BLaER1 treated with 17β-estradiol and CSF1 and Interleukin-3, amounts not matched to agents 10 nM and 100 nM (cell line): ENCODE data around the gene DICER1.
A peak's percentile ranks its signal among the peaks of the same experiment; 100 is the strongest.

Source experiments
- H3K27ac ChIP-seq, 11 experiments: shearing (Covaris generic); formaldehyde crosslinking; 2 replicates each; pipeline ENCODE4 v1.8.1; 2022
- H3K27me3 ChIP-seq, 11 experiments: shearing (Covaris generic); formaldehyde crosslinking; 2 replicates each; pipeline ENCODE4 v1.8.1; 2022
- H3K36me3 ChIP-seq, 11 experiments: shearing (Covaris generic); formaldehyde crosslinking; 2 replicates each; pipeline ENCODE4 v1.8.1; 2022
- H3K4me1 ChIP-seq, 10 experiments: shearing (Covaris generic); formaldehyde crosslinking; 2 replicates each; pipeline ENCODE4 v1.8.1; 2022
- H3K4me2 ChIP-seq, 11 experiments: shearing (Covaris generic); formaldehyde crosslinking; 2 replicates each; pipeline ENCODE4 v1.8.1; 2022
- H3K4me3 ChIP-seq, 10 experiments: shearing (Covaris generic); formaldehyde crosslinking; 2 replicates each; pipeline ENCODE4 v1.8.1; 2022
- H3K9ac ChIP-seq, 11 experiments: shearing (Covaris generic); formaldehyde crosslinking; 2 replicates each; pipeline ENCODE4 v1.8.1; 2022
- H3K9me3 ChIP-seq, 11 experiments: shearing (Covaris generic); formaldehyde crosslinking; replicated peaks in 1 of 11; 2 replicates each; pipeline ENCODE4 v1.8.1; 2022
- H4K20me1 ChIP-seq, 11 experiments: shearing (Covaris generic); formaldehyde crosslinking; 2 replicates each; pipeline ENCODE4 v1.8.1; 2022
- Cebpa-rat ChIP-seq, 11 experiments: shearing (Covaris generic); IDR thresholded peaks; 2 replicates each; pipeline ENCODE4 v1.8.1; 2022

DICER1 gene

GRCh38 chr14:95163666-95164065 lies 6.3 kb upstream of the DICER1 start:
- H3K9me3 ChIP-seq: peaks cover 15 to 40% (median 34%) of the 10 kb centered on the region in 11 experiments; a peak in 21 of 22 replicates
- H3K9ac ChIP-seq: no peak overlapping the region
- 0 out of 22 replicates have a peak, but pooled peaks cover 0 to 4% (median 0%) of the 10 kb centered on the region in 11 experiments for H3K36me3 ChIP-seq
- H3K4me2 ChIP-seq: peak overlapping the region in 4 of 11 experiments; percentile 45 to 86 (median 71); a peak in 8 of 22 replicates
- no peaks in the 10 kb centered on the region for H4K20me1 ChIP-seq
- no peaks in the 10 kb centered on the region for H3K27me3 ChIP-seq
- no peak overlapping the region for H3K4me3 ChIP-seq
- H3K27ac ChIP-seq: no peak overlapping the region; a peak in 1 of 22 replicates
- TF ChIP-seq Cebpa-rat (IDR thresholded peaks at IDR 0.05): no peak
- peaks cover 2 to 34% (median 14%) of the 10 kb centered on the region in 10 experiments; a peak in 19 of 20 replicates for H3K4me1 ChIP-seq

- no peaks in the 10 kb centered on the region for H4K20me1 ChIP-seq
- no peak for TF ChIP-seq Cebpa-rat (IDR thresholded peaks at IDR 0.05)
- 0 out of 22 replicates have a peak, but pooled peaks cover 0 to 4% (median 0%) of the 10 kb centered on the region in 11 experiments for H3K36me3 ChIP-seq
- H3K4me3 ChIP-seq: no peak overlapping the region
- peak overlapping the region in 2 of 11 experiments; percentile 1 to 30; a peak in 3 of 22 replicates for H3K27ac ChIP-seq
- peaks cover 15 to 38% (median 34%) of the 10 kb centered on the region in 11 experiments; a peak in 21 of 22 replicates for H3K9me3 ChIP-seq
- H3K4me2 ChIP-seq: peak overlapping the region in 4 of 11 experiments; percentile 45 to 86 (median 71); a peak in 8 of 22 replicates
- peaks cover 7 to 39% (median 20%) of the 10 kb centered on the region in 10 experiments for H3K4me1 ChIP-seq
- 0 out of 22 replicates have a peak overlapping the region, but pooled peaks of 1 of the 11 experiments have one; percentile 1 for H3K9ac ChIP-seq
- H3K27me3 ChIP-seq: no peaks in the 10 kb centered on the region
These were observed 5.8 kb upstream of the DICER1 start for GRCh38 chr14:95163132-95163531.

GRCh38 chr14:95162641-95163040 lies 5.3 kb upstream of the DICER1 start:
- H3K27me3 ChIP-seq: no peaks in the 10 kb centered on the region
- TF ChIP-seq Cebpa-rat (IDR thresholded peaks at IDR 0.05): no peak

GRCh38 chr14:95157048-95157326 lies 342 bp downstream of the DICER1 start:
- Histone ChIP-seq H3K4me3 (peak overlapping the region; percentile 80 to 97 (median 88)), H3K9ac (peak overlapping the region; percentile 94 to 100 (median 97)), H3K4me1 (peaks cover 34 to 53% (median 48%) of the 10 kb centered on the region in 10 experiments), H3K9me3 (no peaks in the 10 kb centered on the region), H3K27me3 (no peaks in the 10 kb centered on the region), H3K4me2 (peak overlapping the region; percentile 82 to 97 (median 87)), H4K20me1 (peaks cover 0 to 37% (median 22%) of the 10 kb centered on the region in 11 experiments; a peak in 11 of 22 replicates), H3K36me3 (peaks cover 0 to 7% (median 0%) of the 10 kb centered on the region in 11 experiments; a peak in 7 of 22 replicates), H3K27ac (peak overlapping the region; percentile 93 to 100 (median 97))
- no peak for TF ChIP-seq Cebpa-rat (IDR thresholded peaks at IDR 0.05)

More at GRCh38 chr14:95162641-95163040, 5.3 kb upstream of the DICER1 start:
- Histone ChIP-seq H3K9me3 (peaks cover 15 to 35% (median 29%) of the 10 kb centered on the region in 11 experiments; a peak in 21 of 22 replicates), H3K27ac (peak overlapping the region in 2 of 11 experiments; percentile 1 to 30; a peak in 2 of 22 replicates), H3K4me2 (peak overlapping the region in 4 of 11 experiments; percentile 45 to 86 (median 71); a peak in 8 of 22 replicates), H3K9ac (peak overlapping the region in 2 of 11 experiments; percentile 1 to 18; a peak in 1 of 22 replicates), H3K4me1 (peaks cover 9 to 41% (median 21%) of the 10 kb centered on the region in 10 experiments), H4K20me1 (no peaks in the 10 kb centered on the region), H3K36me3 (0 out of 22 replicates have a peak, but pooled peaks cover 0 to 4% (median 0%) of the 10 kb centered on the region in 11 experiments), H3K4me3 (no peak overlapping the region)

- Histone ChIP-seq H3K4me3 (peak overlapping the region; percentile 80 to 97 (median 88)), H3K27me3 (no peaks in the 10 kb centered on the region), H3K4me2 (peak overlapping the region; percentile 82 to 97 (median 87)), H3K27ac (peak overlapping the region; percentile 93 to 100 (median 97)), H3K9ac (peak overlapping the region; percentile 94 to 100 (median 97)), H3K36me3 (peaks cover 0 to 7% (median 0%) of the 10 kb centered on the region in 11 experiments; a peak in 7 of 22 replicates), H3K4me1 (peaks cover 40 to 59% (median 53%) of the 10 kb centered on the region in 10 experiments), H3K9me3 (no peaks in the 10 kb centered on the region), H4K20me1 (peaks cover 0 to 43% (median 25%) of the 10 kb centered on the region in 11 experiments; a peak in 11 of 22 replicates)
- TF ChIP-seq Cebpa-rat (IDR thresholded peaks at IDR 0.05): no peak
These were observed 925 bp downstream of the DICER1 start for GRCh38 chr14:95156161-95157047.

GRCh38 chr14:95155045-95155444 lies 2.3 kb downstream of the DICER1 start:
- Histone ChIP-seq H3K9me3 (no peaks in the 10 kb centered on the region), H4K20me1 (peaks cover 0 to 56% (median 36%) of the 10 kb centered on the region in 11 experiments; a peak in 11 of 22 replicates), H3K4me1 (peaks cover 54 to 73% (median 67%) of the 10 kb centered on the region in 10 experiments), H3K4me2 (peak overlapping the region; percentile 82 to 97 (median 87)), H3K27me3 (no peaks in the 10 kb centered on the region), H3K27ac (peak overlapping the region in 6 of 11 experiments; percentile 7 to 100 (median 98); a peak in 9 of 22 replicates), H3K4me3 (peak overlapping the region; percentile 80 to 97 (median 88); a peak in 19 of 20 replicates), H3K36me3 (peaks cover 0 to 7% (median 0%) of the 10 kb centered on the region in 11 experiments; a peak in 7 of 22 replicates), H3K9ac (peak overlapping the region; percentile 94 to 100 (median 97); a peak in 19 of 22 replicates)
- TF ChIP-seq Cebpa-rat (IDR thresholded peaks at IDR 0.05): no peak

GRCh38 chr14:95153866-95154265 lies 3.5 kb downstream of the DICER1 start:
- Histone ChIP-seq H3K27ac (no peak overlapping the region), H3K4me3 (peak overlapping the region in 2 of 10 experiments; percentile 90 to 91; a peak in 4 of 20 replicates), H3K27me3 (no peaks in the 10 kb centered on the region), H4K20me1 (peaks cover 0 to 60% (median 43%) of the 10 kb centered on the region in 11 experiments; a peak in 12 of 22 replicates), H3K9ac (peak overlapping the region in 2 of 11 experiments; percentile 8 to 98; a peak in 1 of 22 replicates), H3K4me2 (peak overlapping the region; percentile 82 to 97 (median 87); a peak in 20 of 22 replicates), H3K9me3 (no peaks in the 10 kb centered on the region), H3K4me1 (peaks cover 62 to 82% (median 76%) of the 10 kb centered on the region in 10 experiments), H3K36me3 (peaks cover 0 to 7% (median 0%) of the 10 kb centered on the region in 11 experiments; a peak in 7 of 22 replicates)
- TF ChIP-seq Cebpa-rat (IDR thresholded peaks at IDR 0.05): no peak

GRCh38 chr14:95151561-95151960 lies 5.8 kb downstream of the DICER1 start:
- Histone ChIP-seq H3K36me3 (peaks cover under 1 to 22% (median 8%) of the 10 kb centered on the region in 11 experiments; a peak in 15 of 22 replicates), H3K27me3 (no peaks in the 10 kb centered on the region), H4K20me1 (peaks cover 0 to 79% (median 55%) of the 10 kb centered on the region in 11 experiments; a peak in 13 of 22 replicates), H3K4me2 (peak overlapping the region; percentile 54 to 97 (median 82)), H3K4me1 (peaks cover 73 to 94% (median 89%) of the 10 kb centered on the region in 10 experiments), H3K27ac (peak overlapping the region in 10 of 11 experiments; percentile 1 to 54 (median 40); a peak in 17 of 22 replicates), H3K9ac (peak overlapping the region in 8 of 11 experiments; percentile 10 to 54 (median 24); a peak in 10 of 22 replicates), H3K4me3 (peak overlapping the region in 2 of 10 experiments; percentile 7 to 21; a peak in 2 of 20 replicates), H3K9me3 (peaks cover 0 to 16% (median 6%) of the 10 kb centered on the region in 11 experiments; a peak in 20 of 22 replicates)
- TF ChIP-seq Cebpa-rat (IDR thresholded peaks at IDR 0.05): no peak
